Fibroblast of mammary gland (primary cell): ENCODE measurements around the gene DENND4A.

ENCODE experiments used
- DNase-seq: peaks from one replicate; pipeline ENCODE4 v3.0.0-alpha.2; 2010; ENCODE audit warnings: low read depth
- H3K4me3 ChIP-seq: 2 replicates; pipeline ENCODE4 v1.5.1; 2011; ENCODE audit warnings: low read depth, mild to moderate bottlenecking, low read length, moderate library complexity; ENCODE audit not compliant: control insufficient read depth
- TF ChIP-seq, protein P1 (sequence below): conservative IDR thresholded peaks from 2 replicates; pipeline ENCODE4 v1.5.1; 2011; ENCODE audit warnings: low read depth, low read length, inconsistent platforms; ENCODE audit not compliant: control insufficient read depth, insufficient read depth

Gene DENND4A

GRCh38 chr15:65680544-65680943, 111.5 kb downstream of the DENND4A start:
- no peak overlapping the region for H3K4me3 ChIP-seq
- TF ChIP-seq, protein P1, sequence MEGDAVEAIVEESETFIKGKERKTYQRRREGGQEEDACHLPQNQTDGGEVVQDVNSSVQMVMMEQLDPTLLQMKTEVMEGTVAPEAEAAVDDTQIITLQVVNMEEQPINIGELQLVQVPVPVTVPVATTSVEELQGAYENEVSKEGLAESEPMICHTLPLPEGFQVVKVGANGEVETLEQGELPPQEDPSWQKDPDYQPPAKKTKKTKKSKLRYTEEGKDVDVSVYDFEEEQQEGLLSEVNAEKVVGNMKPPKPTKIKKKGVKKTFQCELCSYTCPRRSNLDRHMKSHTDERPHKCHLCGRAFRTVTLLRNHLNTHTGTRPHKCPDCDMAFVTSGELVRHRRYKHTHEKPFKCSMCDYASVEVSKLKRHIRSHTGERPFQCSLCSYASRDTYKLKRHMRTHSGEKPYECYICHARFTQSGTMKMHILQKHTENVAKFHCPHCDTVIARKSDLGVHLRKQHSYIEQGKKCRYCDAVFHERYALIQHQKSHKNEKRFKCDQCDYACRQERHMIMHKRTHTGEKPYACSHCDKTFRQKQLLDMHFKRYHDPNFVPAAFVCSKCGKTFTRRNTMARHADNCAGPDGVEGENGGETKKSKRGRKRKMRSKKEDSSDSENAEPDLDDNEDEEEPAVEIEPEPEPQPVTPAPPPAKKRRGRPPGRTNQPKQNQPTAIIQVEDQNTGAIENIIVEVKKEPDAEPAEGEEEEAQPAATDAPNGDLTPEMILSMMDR = no peak

GRCh38 chr15:65676123-65676522, 116.0 kb downstream of the DENND4A start:
- no peak overlapping the region for H3K4me3 ChIP-seq
- no peak for DNase-seq
- TF ChIP-seq, protein P1 = no peak

More at GRCh38 chr15:65680544-65680943, 111.5 kb downstream of the DENND4A start:
- DNase-seq = no peak

DNA sequence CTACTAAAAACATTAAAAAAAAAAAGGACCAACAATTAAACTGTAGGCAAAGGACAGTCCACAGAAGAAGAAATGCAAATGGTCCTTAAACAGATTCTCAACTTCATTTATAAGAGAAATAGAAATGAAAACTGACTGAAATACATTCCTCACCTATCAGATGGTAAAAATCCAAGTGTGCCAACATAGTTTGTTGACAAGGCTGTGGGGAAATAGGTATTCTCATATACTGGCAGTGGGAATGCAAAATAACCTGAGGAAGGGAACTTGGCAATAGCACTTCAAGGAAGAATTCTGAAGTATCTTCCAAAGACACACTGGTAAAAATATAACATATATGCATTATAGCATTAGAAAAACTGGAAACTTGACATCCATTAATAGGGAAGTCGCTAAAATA, 116.5 kb downstream of the DENND4A start:
- H3K4me3 ChIP-seq = no peak overlapping the region
- no peak for DNase-seq
- TF ChIP-seq, protein P1 = no peak

DNA sequence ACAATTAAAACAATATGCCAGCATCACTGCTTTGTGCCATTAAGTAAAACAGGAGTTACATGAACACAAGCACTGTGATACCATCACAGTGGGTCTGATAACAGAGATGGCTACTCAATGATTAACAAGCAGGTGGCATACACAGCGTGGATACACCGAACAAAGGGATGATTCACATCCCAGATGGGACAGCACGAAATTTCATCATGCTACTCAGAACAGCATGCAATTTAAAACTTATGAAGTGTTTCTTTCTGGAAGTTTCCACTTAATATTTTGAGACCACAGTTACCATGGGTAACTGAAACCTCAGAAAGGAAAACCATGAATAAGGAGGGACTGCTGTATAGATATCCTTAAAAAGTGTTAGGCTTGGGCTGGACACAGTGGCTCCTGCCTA, 125.8 kb downstream of the DENND4A start:
- H3K4me3 ChIP-seq = no peak overlapping the region
- peak; percentile 82 for DNase-seq
- TF ChIP-seq, protein P1 = no peak

DNA sequence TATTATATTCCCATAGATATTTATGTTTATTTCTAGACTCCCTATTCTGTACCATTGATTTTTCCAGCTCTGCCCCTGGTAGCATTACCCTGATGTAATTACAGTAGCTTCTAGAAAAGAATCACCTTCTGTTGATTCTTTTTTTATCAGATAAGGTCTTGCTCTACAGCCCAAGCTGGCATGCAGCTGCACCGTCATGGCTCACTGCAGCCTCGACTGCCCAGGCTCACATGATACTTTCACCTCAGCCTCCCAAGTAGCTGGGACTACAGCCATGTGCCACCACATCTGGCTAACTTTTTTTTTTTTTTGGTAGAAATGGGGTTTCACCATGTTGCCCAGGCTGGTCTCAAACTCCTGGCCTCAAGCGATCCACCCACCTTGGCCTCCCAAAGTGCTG, 128.6 kb downstream of the DENND4A start:
- TF ChIP-seq, protein P1 = no peak
- no peak for DNase-seq
- H3K4me3 ChIP-seq = no peak overlapping the region

GRCh38 chr15:65660927-65661326, 131.2 kb downstream of the DENND4A start:
- TF ChIP-seq, protein P1 = no peak
- no peak overlapping the region for H3K4me3 ChIP-seq
- DNase-seq = peak; percentile 58

GRCh38 chr15:65659502-65660052, 132.5 kb downstream of the DENND4A start:
- TF ChIP-seq, protein P1 = no peak
- H3K4me3 ChIP-seq = no peak overlapping the region
- no peak for DNase-seq
